NCI-H774 (cell line): ENCODE measurements around the gene DPH3.

Source experiments
- DNase-seq: peaks from one replicate; lab custom pipeline; 2025; lab: John Stamatoyannopoulos, UW

The DPH3 gene

GRCh38 chr3:16255326-16255725, 9.4 kb downstream of the DPH3 start:
- no peak for DNase-seq

DNA sequence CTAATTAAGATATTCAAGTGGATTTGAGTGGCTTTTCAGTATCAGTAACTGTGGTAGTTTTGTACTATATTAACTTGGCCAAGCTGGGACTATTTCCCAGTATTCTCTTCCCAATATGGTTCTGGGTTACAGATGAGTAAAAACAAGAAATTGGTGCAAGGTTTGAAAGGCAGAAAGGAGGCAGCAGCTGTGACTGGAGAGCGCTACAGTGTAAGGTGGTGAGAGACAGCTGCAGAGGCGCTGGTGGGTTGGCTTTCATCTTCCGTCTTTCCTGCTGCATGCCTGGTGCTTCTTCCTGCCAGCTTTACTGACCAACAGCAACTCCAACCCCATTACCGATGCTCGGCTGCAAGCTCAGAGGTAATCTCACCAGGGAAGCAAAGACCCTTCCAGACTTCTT, 9.8 kb downstream of the DPH3 start:
- DNase-seq, result no peak

DNA sequence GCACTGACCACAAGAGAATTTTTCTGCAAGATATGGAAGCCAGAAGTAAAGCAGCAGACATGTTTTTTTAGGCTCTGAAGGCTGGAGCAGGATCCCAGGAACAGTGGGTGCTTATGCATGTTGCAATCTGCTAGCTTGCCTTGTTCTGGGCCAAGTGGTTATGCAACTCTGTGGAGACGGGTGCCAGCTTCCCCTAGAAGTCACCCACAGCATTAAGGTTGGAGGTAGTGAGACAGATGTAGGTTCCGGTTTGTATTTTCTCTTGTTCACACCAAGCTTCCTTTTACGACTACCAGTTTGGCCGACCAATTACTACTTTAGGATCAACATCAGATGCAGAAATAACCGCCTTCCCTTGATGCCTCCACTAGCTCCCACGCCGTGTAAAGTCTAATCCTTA, 11.1 kb downstream of the DPH3 start:
- DNase-seq, result no peak

DNA sequence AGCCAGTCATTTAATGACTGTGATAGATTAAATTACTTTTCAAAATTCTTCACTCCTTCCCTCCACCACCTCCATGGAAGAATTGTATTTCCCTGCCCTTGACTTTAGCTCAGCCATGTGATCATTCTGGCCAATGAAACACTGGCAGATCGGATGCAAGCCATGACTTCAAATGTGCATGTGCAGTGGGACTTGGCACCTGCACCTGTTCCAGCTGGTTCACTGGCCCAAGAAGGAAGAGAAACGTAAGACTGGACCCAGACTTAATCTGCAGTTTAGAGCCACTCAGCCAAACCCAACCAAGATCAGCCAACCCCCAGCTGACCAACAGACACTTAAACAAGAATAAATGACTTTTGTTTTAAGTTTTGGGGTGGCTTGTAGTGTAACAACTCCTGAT, 11.8 kb downstream of the DPH3 start:
- no peak for DNase-seq

GRCh38 chr3:16252243-16252978, 12.3 kb downstream of the DPH3 start:
- DNase-seq, result no peak

DNA sequence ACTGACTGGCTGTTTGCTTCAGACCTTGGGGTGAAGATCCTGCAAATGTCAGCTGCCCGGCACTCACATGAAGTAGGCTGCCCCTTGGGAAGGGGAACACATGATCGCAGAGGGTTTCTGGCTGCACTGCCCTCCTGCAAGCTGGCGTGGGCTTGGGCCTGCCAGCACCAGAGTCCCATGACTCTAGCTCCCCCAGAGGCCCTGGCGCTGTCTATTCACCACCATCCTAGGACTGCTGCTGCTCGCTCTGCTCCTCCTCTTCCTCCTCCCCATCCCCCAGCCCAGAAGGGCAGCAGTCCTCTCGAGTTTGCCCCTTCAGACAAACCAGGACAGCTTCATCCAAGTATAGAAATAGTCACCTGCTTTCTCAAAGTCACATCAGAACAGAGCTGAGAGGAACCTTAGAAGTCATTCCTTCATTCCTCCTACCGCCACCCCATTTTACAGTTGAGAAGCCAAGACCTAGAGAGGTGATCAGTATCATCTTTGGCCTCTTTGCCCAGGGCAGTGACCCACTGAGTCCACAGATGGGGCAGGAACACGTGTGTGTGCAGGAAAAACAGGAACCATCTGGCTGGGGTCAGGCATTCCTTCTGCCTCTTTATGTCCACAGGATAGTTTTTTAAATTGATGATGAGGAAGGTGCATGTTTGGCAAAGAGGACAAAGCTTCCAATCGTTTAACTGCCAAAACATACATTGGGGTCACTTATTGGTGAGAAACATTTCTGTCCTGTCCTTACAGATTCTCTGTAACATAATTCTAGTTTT, 13.2 kb downstream of the DPH3 start:
- no peak for DNase-seq

DNA sequence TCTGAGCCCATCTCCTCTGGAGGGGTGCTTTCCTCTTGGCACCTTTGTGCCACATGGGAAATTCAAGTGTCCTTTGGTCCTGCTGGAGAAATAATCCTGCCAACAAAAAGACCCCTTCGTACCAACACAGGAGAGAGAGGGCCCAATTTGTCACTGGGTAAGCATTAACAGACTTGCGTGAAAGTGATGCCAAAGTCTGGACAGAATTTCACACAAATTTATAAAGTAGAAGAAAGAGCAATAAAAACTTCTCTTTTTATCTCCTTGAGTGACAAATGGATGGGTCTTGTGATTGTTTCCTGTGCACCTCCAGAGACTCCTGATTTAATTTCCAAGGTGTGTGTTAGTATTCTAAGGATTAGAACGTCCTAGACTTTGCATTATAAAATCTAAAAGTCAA, 14.9 kb downstream of the DPH3 start:
- DNase-seq, result no peak

GRCh38 chr3:16249336-16249735, 15.4 kb downstream of the DPH3 start:
- no peak for DNase-seq

- DNase-seq, result no peak
These were observed 16.2 kb downstream of the DPH3 start for GRCh38 chr3:16248556-16248955.

DNA sequence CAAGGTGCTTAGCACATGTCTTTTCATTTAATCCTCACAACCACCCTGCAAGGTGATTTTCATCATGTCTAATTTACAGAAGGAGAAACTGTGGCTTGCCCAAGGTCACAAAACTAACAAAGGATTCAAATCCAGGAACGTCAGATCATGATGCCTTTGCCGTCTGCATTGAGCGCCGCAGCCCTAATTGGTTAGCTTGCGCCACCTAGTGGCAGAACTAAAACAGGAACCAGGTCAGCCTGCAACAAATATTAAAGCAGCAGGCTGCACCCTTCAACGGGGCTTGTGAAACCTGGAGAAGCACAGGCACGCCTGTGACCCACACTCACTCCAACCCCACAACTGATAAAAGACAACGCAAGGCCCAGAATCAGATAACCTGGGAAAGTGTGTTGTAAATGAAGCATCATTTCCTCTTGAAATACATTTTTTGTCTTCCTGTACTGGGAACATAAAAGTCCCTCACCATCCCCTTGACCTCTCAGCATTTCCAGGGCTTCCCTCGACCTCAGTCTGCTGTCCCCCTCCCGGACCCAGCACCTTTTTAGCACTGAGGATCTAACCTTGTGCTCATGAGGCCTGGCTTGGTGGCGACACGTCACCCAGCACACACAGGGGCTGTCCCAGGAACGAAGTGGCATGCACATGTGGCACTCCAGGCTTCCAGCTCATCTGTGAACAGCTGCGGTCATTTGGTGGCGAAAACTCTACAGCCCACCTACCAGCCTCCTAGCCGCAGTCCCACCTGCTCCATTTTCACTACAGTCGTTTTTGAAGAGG, 17.3 kb downstream of the DPH3 start:
- DNase-seq, result peak; percentile 74

GRCh38 chr3:16245609-16246008, 19.1 kb downstream of the DPH3 start:
- DNase-seq, result no peak

DNA sequence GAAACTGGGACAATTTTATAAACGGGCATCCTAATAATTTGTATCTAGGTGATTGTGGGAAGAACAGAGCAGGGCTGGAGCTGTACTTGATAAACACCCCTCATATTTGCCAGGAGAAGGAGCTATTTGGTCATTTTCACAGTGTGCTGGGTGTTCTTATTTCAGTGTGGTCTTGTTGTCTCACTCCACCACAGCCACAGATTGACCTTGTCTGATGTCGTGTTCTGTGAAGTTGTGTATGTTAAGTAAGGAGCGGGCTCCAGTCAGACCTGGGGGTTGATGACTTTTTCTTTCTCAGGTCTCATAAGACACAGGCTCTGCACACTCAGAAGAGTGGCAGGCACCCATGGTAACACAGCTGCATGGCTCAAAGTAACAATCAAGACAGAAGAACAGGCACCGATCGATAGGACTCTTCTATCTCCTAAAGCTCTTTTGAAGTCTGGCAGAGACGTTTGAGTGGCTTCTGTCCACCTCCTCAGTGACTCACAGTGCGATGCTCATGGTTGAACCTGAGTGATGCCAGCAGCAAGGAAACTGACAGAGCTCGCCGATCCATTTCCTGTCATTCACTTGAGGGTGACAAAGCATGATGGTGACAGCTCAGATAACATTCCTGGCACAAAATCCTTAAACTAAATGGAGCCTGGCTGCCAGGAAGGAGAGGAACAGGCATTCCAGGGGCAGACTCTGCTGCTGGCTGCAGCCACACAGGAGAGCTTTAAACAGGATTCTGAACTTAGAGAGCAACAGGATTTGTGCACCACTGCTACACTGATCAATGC, 20.8 kb downstream of the DPH3 start:
- DNase-seq, result no peak

GRCh38 chr3:16242177-16242576, 22.6 kb downstream of the DPH3 start:
- DNase-seq, result no peak

DNA sequence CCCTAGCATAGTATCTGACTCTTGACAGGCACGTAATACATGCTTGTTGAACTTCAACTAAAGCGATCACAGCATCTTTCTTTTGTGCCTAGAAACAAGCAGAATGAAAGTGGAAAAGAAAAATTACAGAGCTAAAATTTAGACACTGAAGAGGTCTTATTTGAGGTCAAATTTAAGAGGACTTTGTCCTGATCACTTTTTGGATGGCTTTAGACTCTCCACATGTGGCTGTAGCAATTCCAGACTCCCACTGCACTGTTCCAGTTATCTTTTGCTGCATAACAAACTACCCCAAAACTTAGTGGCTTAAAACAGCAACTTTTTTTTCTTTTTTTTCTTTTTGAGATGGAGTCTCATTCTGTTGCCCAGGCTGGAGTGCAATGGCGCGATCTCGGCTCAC, 23.5 kb downstream of the DPH3 start:
- no peak for DNase-seq

DNA sequence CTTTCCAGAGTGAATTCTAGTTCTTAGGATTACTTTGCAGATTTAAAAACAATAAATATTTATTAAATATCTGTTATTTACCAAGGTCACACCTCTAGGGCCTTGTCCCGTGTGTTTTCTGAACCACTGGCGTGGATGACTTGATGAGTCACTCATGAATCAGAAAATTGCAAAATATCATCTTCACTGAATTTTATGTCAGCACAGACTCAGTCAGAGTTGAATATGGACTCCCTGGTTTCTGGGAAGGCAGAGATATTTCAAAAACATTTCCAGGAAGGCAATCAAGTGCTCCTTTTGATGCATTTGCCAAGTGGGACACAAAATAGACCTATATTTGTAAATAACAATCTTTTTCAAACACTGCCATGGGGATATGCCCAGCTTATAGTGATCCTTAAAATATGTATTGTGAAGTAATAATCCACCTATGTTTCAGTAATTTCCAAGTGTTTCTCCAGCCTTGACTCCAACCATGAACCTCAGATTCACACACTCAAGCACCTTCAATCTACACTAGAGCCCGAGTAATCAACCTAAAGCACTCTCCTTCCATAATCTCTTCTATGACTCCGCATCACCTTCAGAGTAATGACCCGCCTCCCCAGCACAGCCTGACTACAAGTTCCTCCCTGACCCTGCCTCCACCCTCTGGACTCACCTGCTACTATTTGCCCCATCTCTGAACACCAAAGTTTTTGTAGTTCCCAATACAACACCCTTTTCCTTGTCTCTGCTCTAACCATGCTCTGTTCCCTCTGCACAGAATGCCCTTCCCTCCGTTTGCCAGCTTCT, 24.3 kb downstream of the DPH3 start:
- no peak for DNase-seq

GRCh38 chr3:16239780-16240179, 25.0 kb downstream of the DPH3 start:
- no peak for DNase-seq

GRCh38 chr3:16239086-16239770, 25.5 kb downstream of the DPH3 start:
- DNase-seq, result no peak

DNA sequence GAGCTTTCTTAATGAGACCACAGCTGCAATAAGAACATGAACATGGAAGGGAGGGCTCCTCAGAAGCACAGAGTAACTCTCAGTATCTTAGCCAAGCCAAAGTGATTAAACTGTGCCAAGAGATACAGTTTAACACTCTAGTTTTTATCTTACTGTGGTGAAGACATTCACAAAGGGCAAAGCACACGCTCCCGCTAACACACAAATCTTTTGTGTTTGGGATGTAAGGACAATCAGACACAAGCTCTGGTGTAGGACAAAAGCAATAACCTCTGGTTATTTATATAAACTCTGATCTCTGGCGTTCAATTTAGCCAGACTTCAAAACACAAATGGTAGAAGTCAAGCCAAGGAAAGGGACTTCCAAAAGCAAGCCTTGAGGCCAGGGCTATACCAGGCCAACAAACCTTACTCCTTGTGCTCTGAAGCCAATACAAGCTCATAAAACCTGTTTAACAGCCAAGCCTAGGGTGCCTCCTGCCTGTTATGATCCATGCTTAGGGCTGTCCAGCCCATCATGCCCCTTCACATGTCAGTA, 27.8 kb downstream of the DPH3 start:
- no peak for DNase-seq

DNA sequence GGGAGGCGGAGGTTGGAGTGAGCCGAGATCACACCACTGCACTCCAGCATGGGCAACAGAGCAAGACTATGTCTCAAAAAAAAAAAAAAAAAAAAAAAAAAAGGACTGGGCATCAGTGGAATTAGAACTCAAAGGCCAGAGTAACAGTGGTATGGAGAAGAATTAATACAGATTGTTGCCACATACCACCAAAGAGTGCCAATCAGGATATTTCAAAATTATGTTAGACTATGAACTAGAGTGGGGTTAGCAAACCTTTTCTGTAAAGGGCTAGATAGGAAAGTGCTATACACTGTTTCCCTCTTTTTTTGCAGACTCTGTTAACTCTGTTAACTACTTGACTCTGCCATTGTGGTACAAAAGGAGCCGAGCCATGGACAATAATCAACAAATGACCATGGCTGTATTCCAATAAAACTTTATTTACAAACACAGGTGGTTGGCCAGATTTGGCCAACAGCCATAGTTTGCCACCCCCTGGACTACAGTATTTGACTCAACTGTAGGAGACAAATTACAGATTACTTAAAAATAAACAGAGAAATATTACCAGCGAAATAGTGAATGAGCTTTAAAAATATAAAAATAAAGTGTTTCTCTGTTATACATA, 28.6 kb downstream of the DPH3 start:
- no peak for DNase-seq

GRCh38 chr3:16234281-16234680, 30.5 kb downstream of the DPH3 start:
- no peak for DNase-seq
